ENCODE results near the gene RAB4A.
"Not testable (repeated sequence)": the region's sequence is repeated elsewhere in the genome, so short reads cannot be mapped to it uniquely, and the experiment has no call there.

The RAB4A gene

GRCh38 chr1:229298420-229298819 lies 27.5 kb downstream of the RAB4A start:
- DNase-seq (ENCODE audit: low read depth), result no peak

DNA sequence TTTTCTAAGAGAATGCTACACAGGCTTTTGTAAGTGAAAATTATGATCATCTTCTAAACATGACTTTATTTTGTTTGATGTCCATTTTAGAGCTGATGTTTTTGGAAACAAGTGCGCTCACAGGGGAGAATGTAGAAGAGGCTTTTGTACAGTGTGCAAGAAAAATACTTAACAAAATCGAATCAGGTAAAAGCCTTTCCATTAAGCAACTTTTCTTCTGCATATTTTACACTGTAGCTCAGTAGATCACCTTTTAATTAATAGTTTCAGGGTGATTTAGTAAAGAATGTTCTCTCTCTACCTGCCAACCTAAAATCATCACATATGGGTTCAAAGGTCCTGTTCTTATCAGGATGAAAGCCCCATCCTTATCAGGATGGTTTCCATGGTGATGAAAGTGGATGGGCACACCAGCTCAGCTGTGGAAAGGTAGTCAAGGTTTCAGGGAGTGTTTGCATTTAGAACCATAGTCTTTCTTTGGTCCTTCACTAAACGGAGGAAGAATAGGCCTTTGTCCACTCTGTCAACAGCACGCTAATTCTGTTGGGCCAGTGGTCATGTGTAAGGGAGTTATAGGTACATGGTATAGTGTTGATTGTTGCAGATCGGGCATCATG lies 28.1 kb downstream of the RAB4A start:
- no peak for DNase-seq (ENCODE audit: low read depth)

DNA sequence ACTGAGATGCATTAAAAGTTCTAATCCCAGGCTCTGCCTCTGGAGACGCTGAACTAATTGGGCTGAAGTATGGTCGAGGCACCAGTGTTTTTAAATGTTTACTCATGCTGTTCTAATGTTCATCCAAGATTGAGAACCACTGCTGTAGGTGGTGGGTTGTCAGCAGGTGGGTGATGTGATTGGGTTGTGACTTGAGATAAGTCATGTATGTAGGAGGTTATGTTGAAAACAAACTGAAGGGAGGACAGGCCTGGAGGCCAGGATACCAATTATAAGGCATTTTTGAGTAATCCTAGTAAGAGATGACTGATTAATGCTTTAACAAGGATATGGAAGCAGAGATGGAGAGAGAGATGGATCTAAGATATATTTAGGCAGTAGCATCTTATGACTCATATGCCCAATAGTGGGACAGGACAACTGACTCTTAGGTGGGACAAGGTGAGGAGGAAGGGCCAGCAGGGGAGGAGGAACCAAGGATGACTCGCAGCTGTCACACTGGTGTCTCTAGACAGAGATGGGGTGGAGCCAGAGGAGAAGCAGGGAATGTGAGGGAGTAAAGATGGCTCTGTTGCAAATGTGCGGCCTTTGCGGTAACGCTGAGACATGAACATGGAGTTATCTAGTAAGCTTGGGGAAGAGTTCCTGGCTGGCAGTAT lies 29.3 kb downstream of the RAB4A start:
- DNase-seq (ENCODE audit: low read depth), result no peak

GRCh38 chr1:229302740-229303139 lies 31.8 kb downstream of the RAB4A start:
- DNase-seq (ENCODE audit: low read depth), result no peak

DNA sequence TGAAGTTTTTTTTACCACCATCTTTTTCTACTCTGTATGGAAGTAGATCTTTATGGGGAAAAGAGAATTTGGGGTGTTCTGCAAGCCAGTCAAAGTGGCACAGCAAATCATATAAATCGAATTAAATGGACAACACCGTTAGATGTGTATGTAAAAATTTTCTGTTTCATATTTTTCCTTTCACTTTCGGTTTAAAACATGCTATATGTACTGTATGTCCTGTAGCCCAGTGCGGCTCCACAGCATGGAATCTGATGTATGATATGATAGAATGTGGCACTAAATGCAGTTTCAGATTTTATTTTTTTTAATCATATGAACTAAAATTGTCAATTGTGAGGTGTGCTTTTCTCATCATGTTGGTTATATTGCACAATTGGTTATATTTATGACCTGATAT lies 32.9 kb downstream of the RAB4A start:
- DNase-seq (ENCODE audit: low read depth), result no peak

- DNase-seq (ENCODE audit: low read depth), result no peak
Observed at GRCh38 chr1:229305392-229305791, 34.5 kb downstream of the RAB4A start.

DNA sequence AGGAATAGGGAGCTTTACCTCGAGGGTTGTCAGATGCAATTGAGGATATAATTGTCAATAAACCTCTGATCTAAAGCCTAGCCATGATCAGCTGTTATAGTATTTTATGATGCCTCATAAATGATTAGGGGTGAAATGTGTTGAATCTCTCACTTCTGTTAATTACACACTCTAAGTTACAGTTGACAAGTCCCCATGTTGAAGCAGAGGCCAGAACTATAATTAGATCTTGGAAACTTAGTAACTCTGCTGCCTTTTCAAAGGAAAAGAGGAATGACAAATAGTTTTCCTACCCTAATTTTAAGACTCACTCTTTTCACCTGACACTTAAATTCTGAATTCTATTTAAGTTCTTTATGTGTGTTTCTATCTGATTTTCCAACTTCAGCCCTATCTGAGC lies 38.2 kb downstream of the RAB4A start:
- DNase-seq (ENCODE audit: low read depth), result no peak

GRCh38 chr1:229309684-229310083 lies 38.8 kb downstream of the RAB4A start:
- DNase-seq (ENCODE audit: low read depth), result no peak

DNA sequence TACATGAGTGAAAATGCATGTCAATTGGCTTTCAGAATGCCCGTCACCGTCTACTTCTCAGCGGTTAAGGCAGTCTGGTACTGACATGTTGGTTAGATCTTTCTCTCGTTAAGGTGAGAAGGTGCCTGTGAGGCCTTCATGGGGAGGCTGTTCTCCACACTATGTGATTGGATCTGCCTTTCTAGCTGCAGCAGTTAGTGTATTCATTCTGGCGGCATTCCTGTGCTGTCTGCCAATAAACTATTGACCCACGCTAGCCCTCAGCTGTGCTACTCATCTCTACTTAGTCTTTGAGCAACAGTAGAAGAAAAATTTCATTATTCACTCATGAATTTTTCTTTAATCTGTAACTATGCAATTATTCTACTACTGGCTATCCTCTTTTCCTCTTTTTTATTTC lies 39.9 kb downstream of the RAB4A start:
- no peak for DNase-seq (ENCODE audit: low read depth)

GRCh38 chr1:229316166-229316565 lies 45.3 kb downstream of the RAB4A start:
- no peak for DNase-seq (ENCODE audit: low read depth)

- no peak for DNase-seq (ENCODE audit: low read depth)
Observed at GRCh38 chr1:229318056-229318455, 47.1 kb downstream of the RAB4A start.

GRCh38 chr1:229319487-229319886 lies 48.6 kb downstream of the RAB4A start:
- no peak for DNase-seq (ENCODE audit: low read depth)

DNA sequence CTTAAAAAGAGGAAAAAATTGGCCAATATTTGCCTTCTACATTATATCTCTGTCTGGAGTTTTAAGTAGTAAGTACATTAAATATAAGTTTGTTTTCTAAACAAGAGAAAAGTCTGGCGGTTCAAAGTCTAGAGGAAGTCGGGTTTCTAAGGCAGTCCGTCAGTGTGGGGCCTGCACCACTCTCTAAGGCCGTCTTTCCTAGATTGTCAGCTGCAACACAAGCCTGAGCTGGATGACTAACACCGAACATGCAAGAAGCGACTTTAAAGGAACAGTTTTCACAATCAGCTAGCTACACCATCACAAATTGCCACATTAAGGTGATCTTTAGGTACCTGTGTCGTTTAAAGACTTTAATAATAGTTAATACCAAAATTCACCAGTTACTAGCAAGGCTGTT lies 52.3 kb downstream of the RAB4A start:
- no peak for DNase-seq (ENCODE audit: low read depth)

- no peak for DNase-seq (ENCODE audit: low read depth)
Observed at GRCh38 chr1:229323885-229324553, 53.1 kb downstream of the RAB4A start.

- DNase-seq (ENCODE audit: low read depth), result no peak
Observed at GRCh38 chr1:229325401-229325800, 54.5 kb downstream of the RAB4A start.

- no peak for DNase-seq (ENCODE audit: low read depth)
Observed at GRCh38 chr1:229325853-229326487, 55.1 kb downstream of the RAB4A start.

GRCh38 chr1:229326601-229327000 lies 55.7 kb downstream of the RAB4A start:
- DNase-seq (ENCODE audit: low read depth), result no peak

GRCh38 chr1:229327765-229328164 lies 56.9 kb downstream of the RAB4A start:
- DNase-seq (ENCODE audit: low read depth), result not testable (repeated sequence)

- no peak for DNase-seq (ENCODE audit: low read depth)
Observed at GRCh38 chr1:229328598-229329362, 57.9 kb downstream of the RAB4A start.

DNA sequence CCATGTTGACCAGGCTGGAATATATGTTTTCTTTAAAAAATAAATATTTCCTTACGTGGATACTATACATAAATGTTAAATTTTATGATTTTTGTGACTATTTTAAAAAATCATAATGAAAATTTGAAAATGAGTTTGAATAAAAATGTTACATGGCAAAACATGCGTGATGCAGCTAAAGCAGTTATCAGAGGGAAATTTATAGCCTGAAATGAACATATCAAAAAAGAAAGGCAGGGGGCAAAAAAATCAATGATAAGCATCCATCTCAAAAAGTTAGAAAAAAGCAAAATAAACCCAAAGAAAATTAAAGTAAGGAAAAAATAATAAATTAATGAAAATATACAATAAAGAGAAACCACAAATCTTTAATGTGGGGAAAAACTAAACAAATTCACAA lies 63.4 kb downstream of the RAB4A start:
- no peak for DNase-seq (ENCODE audit: low read depth)

- DNase-seq (ENCODE audit: low read depth), result no peak
Observed at GRCh38 chr1:229334716-229335115, 63.8 kb downstream of the RAB4A start.

DNA sequence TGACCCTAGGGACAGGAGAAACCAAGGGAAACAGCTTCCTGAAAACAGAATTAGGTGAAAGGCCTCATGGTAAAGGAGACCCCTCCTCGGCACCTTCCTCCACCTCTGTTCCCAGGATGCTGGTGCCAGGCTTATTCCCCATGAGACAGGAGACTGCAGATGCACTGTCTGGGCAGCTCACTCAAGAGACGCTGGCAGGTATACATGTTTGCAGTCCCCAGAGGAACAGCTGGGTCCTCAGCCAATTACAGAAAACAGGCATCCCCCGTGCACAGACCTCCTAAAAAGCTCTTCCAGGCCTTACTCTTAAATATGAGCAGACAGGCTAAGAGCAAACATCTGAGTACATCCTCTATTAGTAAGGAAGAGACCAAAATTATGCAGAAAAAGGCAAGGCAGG lies 65.4 kb downstream of the RAB4A start:
- no peak for DNase-seq (ENCODE audit: low read depth)
